NCI-H2029 (cell line): ENCODE data around the gene ATAD3A.

Source experiments
- DNase-seq: peaks from one replicate; lab custom pipeline; 2025; lab: John Stamatoyannopoulos, UW

Gene ATAD3A

GRCh38 chr1:1540090-1540817 is 28.3 kb downstream of the ATAD3A start, which contains the start of gene TMEM240:
Gene TMEM240, minus strand, starts transcription at chr1:1540624. Its CDS starts 278 bp downstream, at chr1:1540346.
- DNase-seq = no peak

- no peak for DNase-seq
These were observed 29.1 kb downstream of the ATAD3A start for GRCh38 chr1:1540818-1541628.

GRCh38 chr1:1541956-1542765 is 30.2 kb downstream of the ATAD3A start:
- DNase-seq = no peak

GRCh38 chr1:1542766-1543705 is 31.1 kb downstream of the ATAD3A start:
- DNase-seq = no peak

- no peak for DNase-seq
These were observed 31.7 kb downstream of the ATAD3A start for GRCh38 chr1:1543706-1544099.

GRCh38 chr1:1544544-1544943 is 32.6 kb downstream of the ATAD3A start:
- DNase-seq = no peak

- no peak for DNase-seq
These were observed 34.2 kb downstream of the ATAD3A start for GRCh38 chr1:1545946-1546737.

GRCh38 chr1:1547011-1547410 is 35.0 kb downstream of the ATAD3A start:
- DNase-seq = no peak

- DNase-seq = no peak
These were observed 35.5 kb downstream of the ATAD3A start for GRCh38 chr1:1547476-1547875.

GRCh38 chr1:1548591-1548990 is 36.6 kb downstream of the ATAD3A start:
- no peak for DNase-seq

- no peak for DNase-seq
These were observed 38.1 kb downstream of the ATAD3A start for GRCh38 chr1:1550087-1550486.

GRCh38 chr1:1550591-1551432 is 38.9 kb downstream of the ATAD3A start:
- DNase-seq = no peak

- no peak for DNase-seq
These were observed 39.7 kb downstream of the ATAD3A start for GRCh38 chr1:1551524-1552262.

- DNase-seq = no peak
These were observed 40.3 kb downstream of the ATAD3A start for GRCh38 chr1:1552263-1552639.

- no peak for DNase-seq
These were observed 42.0 kb downstream of the ATAD3A start for GRCh38 chr1:1553821-1554494.

GRCh38 chr1:1554550-1554925 is 42.6 kb downstream of the ATAD3A start:
- no peak for DNase-seq

- no peak for DNase-seq
These were observed 43.3 kb downstream of the ATAD3A start for GRCh38 chr1:1554926-1555915.
